BJ (cell line): ENCODE results near the gene CCDC167. TPM values are rescaled to one million over a fixed set of nuclear protein-coding genes. Genes with fewer than 3 reads are reported as not detected.

Experiments used
- CTCF ChIA-PET: fragments of 350-600 bp; formaldehyde crosslinking; extraction: SDS; loops from one replicate; lab custom pipeline; 2021; ENCODE audit warnings: antibody characterized with exemption, inconsistent platforms; lab: Yijun Ruan, JAX
- POLR2A ChIA-PET: fragments of 300-600 bp; sonication (Branson Sonifier 250); formaldehyde crosslinking; extraction: SDS; loops from one replicate; lab custom pipeline; 2021; ENCODE audit warnings: antibody characterized with exemption; lab: Charles Lee
- DNase-seq: peaks from one replicate; pipeline ENCODE4 v3.0.0-alpha.2; 2011; ENCODE audit warnings: low read depth
- H3K27me3 ChIP-seq: 2 replicates; pipeline ENCODE4 v1.6.0; 2011; ENCODE audit warnings: low read length; ENCODE audit not compliant: control insufficient read depth, insufficient read depth
- H3K36me3 ChIP-seq: 2 replicates; pipeline ENCODE4 v1.5.1; 2011; ENCODE audit warnings: low read length; ENCODE audit not compliant: control insufficient read depth, insufficient read depth
- H3K4me3 ChIP-seq: 2 replicates; pipeline ENCODE4 v1.5.1; 2011; ENCODE audit warnings: low read depth, mild to moderate bottlenecking, control low read depth, low read length
- polyA plus RNA-seq: library from polyadenylated mRNA; depleted of rRNA; stranded (reverse); fragments of >200 nt; gene quantifications from 2 replicates; pipeline ENCODE4 v1.2.3, GENCODE V29; 2011
- TF ChIP-seq, protein P1 (sequence below): IDR thresholded peaks from 2 replicates; pipeline ENCODE4 v1.5.1; 2011; ENCODE audit warnings: low read depth, mild to moderate bottlenecking, control low read depth, inconsistent platforms, low read length, moderate library complexity; ENCODE audit not compliant: insufficient read depth

The CCDC167 gene
- polyA plus RNA-seq, 1 experiment: 31.8 TPM

DNA sequence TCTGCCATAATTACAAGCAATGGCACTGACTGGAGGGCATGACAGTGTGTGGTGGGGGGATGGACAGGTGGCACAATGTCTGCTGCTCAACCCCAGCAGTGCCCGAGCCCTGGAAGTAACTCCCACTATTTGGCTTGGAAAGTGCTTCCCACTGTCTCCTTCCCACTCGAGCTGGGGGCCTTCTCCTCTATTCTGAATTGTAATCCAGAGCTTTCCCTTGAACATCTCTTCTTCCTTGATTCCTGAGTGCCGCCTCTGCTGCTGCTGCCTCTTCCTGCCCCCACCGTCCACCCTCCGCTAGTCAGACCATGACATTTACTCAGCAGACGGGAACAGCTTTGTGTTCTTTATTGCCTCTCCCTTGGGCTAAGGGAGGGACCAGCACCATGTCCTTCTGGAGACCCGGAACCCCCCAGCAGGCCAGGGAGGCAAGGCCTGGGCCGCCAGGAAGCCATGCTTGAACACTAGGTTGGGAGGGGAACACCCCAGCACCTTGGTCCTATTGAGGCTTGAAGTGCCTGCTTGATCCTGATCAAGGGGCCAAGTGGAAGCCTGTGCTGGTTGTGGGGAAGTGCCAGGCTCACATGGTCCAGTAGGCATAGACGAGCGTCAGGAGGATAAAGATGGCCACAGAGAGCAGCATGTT, 17.0 kb downstream of the CCDC167 start:
- ChIA-PET CTCF (interaction anchor here (0.7 to 1.0 kb wide), 3 partner anchors 80 to 209 kb away, joined by 3 to 6 read pairs (median 3); no protein-coding TSS in a partner anchor), POLR2A (no interaction called here)
- H3K36me3 ChIP-seq: peaks cover 22% of the 10 kb centered on the region
- no peak for DNase-seq
- H3K27me3 ChIP-seq: no peaks in the 10 kb centered on the region
- TF ChIP-seq, protein P1, sequence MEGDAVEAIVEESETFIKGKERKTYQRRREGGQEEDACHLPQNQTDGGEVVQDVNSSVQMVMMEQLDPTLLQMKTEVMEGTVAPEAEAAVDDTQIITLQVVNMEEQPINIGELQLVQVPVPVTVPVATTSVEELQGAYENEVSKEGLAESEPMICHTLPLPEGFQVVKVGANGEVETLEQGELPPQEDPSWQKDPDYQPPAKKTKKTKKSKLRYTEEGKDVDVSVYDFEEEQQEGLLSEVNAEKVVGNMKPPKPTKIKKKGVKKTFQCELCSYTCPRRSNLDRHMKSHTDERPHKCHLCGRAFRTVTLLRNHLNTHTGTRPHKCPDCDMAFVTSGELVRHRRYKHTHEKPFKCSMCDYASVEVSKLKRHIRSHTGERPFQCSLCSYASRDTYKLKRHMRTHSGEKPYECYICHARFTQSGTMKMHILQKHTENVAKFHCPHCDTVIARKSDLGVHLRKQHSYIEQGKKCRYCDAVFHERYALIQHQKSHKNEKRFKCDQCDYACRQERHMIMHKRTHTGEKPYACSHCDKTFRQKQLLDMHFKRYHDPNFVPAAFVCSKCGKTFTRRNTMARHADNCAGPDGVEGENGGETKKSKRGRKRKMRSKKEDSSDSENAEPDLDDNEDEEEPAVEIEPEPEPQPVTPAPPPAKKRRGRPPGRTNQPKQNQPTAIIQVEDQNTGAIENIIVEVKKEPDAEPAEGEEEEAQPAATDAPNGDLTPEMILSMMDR: no peak
- no peak overlapping the region for H3K4me3 ChIP-seq

DNA sequence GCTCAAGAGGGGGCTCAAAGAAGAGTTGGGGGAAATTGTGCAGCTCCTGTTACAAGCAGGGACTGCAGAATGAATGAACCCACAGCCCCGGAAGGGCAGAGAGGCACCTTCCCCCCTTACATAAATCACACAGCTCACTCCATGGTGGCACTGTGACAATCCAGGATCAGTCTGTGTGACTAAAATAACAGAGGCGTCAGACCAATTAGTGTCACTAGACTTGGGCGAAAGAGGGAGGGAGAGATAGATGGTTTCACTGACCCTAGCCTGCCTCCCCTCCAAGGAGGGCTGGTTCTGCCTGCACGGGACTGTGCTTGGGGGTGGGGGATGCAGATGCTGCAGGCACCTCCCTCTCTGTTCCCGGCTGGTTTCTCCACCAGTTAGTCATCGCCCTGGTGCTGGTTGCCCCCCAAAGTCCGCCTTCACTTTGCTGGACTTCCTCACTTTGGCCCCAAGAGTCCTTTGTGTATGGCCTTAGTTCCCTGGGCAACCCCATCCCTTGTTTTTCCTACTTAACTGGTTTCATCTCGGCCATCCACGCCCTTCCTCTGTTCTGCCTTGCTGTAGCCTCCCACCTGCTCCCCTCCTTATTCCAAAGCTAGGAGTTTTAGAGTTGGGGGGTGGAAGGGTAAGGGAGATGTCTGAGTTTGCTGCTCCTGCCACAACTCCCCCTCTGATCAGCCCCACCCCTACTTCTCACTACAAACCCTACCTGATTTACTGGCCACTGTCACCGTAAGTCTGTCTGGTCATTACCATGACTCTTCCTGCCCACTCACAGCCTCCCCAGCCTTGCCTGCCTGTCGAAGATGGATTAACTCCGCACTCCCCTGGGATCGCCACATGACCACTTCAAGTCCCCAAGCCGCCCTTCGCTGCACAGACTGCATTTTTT, 17.7 kb downstream of the CCDC167 start:
- no peak for DNase-seq
- ChIA-PET POLR2A (no interaction called here), CTCF (interaction anchor here (0.6 to 1.7 kb wide), 4 partner anchors 84 to 217 kb away, joined by 3 to 10 read pairs (median 3); no protein-coding TSS in a partner anchor)
- H3K27me3 ChIP-seq: no peaks in the 10 kb centered on the region
- H3K4me3 ChIP-seq: no peak overlapping the region
- TF ChIP-seq, protein P1: no peak
- peaks cover 27% of the 10 kb centered on the region for H3K36me3 ChIP-seq

DNA sequence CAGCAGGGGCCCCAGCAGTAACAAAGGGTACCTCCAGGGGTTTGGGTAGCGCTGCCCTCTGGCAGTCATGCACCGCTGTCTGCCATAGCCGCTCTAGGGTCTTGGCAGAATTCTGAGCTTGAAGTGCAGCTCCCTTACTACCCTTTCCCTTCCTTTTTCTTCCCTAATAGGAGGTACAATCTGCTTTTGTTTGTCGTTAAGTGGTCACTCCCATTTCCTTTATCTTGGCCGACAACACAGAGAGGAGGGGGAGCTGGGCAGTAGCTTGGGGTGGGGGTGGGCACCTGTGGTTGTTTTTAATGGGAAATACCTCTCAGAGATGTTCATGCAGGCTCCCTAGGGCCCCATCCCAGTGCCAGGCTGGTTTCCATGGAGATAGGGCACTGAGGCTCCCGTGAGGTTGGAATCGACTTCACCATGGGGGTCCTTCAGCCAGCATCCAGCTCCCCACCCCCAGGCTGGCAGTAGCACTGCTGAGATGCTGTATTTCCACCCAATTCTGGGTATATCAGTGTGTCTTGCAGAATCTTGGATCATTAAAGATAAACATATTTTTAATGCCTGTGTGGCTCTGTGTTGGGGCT, 18.6 kb downstream of the CCDC167 start:
- no peak for DNase-seq
- TF ChIP-seq, protein P1: no peak
- peaks cover 29% of the 10 kb centered on the region for H3K36me3 ChIP-seq
- ChIA-PET CTCF (interaction anchor here (0.6 to 1.8 kb wide), 5 partner anchors 19 to 218 kb away, joined by 3 to 10 read pairs (median 5); partner anchors contain the start of genes CCDC167 and MDGA1), POLR2A (no interaction called here)
- H3K4me3 ChIP-seq: no peak overlapping the region
- no peaks in the 10 kb centered on the region for H3K27me3 ChIP-seq

DNA sequence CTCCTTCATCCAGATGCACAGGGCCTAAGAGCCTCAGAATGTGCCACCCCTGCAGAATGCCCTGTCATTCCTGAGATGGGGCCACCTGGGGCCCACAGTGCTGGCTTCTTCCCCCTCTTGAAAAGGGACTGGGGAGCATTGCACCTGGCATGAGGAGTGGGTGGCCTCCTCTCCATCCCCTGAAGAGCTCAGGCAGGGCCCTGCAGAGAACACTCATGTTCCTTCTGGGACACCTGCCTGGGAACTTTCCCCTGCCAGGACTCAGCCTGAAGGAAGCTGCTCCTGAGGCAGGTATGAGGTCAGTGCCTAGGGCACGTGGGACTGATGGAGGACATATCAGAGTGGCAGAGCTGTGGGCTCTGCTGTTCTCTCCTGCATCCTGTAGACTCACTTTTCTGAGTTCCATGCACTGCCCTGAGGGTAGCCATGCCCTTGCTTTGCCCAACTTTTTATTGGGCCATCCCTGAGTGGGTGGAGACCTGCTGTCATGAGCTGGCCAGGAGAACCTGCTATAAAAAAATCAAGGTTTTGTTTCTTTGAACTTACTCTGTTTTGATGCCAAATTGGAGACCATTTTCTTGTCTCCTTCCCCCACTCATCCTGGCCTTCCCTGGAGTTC, 19.5 kb downstream of the CCDC167 start:
- Histone ChIP-seq H3K36me3 (peaks cover 32% of the 10 kb centered on the region), H3K4me3 (no peak overlapping the region), H3K27me3 (no peaks in the 10 kb centered on the region)
- CTCF ChIA-PET: interaction anchor here (0.6 to 1.8 kb wide), 3 partner anchors 20 to 217 kb away, joined by 5 to 10 read pairs (median 7); partner anchors contain the start of genes CCDC167 and MDGA1
- POLR2A ChIA-PET: no interaction called here
- no peak for DNase-seq
- TF ChIP-seq, protein P1: no peak
